ENCODE results near the gene CNNM3. TPM values are rescaled to one million over a fixed set of nuclear protein-coding genes. Genes with fewer than 3 reads are reported as not detected.

CNNM3 gene
- total and polyA plus RNA-seq, 2 experiments from 2014 or later: 18.9 to 37.6 TPM

DNA sequence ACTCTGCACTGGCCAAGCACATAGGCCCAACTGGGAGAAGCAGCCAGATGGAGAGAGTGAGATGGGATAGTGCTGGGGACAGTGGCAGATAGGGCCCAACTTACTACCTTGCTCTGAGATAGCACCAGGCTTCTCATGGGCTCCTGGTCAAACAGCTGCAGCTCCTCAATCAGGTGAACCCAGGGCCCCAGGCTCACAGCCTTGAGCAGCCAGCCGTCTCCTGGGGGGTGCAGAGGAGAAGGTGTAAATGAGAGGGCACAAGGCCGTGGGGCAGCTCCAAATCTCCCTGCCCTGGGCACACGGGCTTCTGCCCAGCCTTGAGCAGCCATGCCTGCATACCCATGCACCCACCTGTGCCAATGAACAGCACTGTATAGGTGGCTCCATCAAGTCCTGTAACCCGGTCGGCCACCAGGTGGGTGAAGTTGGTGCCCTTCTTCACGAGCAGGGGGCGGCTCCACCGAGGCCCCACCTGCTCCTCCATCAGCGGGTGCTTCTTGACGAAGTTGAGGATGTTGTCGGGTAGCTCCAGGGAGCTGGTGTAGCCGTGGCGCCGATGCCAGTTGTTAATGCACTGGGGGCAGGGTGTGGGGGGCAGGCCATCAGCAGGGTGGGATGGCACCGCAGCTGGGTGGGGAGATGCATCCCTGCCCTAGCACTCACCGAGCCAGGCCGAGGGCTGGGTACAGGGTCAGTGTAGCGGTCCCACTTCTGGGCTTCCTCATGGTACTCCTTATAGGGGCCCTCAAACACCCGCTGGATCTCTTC, 47.7 kb downstream of the CNNM3 start:
- Histone ChIP-seq H3K36me3 (peaks cover 50% of the 10 kb centered on the region), H3K27me3 (no peaks in the 10 kb centered on the region), H3K9me3 (ENCODE audit: low read depth) (no peaks in the 10 kb centered on the region), H3K4me1 (ENCODE audit: low read depth) (peaks cover 3% of the 10 kb centered on the region), H3K4me3 (no peak overlapping the region), H3K27ac (no peak overlapping the region)
- TF ChIP-seq, protein P1, sequence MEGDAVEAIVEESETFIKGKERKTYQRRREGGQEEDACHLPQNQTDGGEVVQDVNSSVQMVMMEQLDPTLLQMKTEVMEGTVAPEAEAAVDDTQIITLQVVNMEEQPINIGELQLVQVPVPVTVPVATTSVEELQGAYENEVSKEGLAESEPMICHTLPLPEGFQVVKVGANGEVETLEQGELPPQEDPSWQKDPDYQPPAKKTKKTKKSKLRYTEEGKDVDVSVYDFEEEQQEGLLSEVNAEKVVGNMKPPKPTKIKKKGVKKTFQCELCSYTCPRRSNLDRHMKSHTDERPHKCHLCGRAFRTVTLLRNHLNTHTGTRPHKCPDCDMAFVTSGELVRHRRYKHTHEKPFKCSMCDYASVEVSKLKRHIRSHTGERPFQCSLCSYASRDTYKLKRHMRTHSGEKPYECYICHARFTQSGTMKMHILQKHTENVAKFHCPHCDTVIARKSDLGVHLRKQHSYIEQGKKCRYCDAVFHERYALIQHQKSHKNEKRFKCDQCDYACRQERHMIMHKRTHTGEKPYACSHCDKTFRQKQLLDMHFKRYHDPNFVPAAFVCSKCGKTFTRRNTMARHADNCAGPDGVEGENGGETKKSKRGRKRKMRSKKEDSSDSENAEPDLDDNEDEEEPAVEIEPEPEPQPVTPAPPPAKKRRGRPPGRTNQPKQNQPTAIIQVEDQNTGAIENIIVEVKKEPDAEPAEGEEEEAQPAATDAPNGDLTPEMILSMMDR (IDR thresholded peaks at IDR 0.05; ENCODE audit: low read depth, low read length): no peak
- DNase-seq (ENCODE audit: low read depth in 1 of 2, low spot score in 1 of 2): no peak

DNA sequence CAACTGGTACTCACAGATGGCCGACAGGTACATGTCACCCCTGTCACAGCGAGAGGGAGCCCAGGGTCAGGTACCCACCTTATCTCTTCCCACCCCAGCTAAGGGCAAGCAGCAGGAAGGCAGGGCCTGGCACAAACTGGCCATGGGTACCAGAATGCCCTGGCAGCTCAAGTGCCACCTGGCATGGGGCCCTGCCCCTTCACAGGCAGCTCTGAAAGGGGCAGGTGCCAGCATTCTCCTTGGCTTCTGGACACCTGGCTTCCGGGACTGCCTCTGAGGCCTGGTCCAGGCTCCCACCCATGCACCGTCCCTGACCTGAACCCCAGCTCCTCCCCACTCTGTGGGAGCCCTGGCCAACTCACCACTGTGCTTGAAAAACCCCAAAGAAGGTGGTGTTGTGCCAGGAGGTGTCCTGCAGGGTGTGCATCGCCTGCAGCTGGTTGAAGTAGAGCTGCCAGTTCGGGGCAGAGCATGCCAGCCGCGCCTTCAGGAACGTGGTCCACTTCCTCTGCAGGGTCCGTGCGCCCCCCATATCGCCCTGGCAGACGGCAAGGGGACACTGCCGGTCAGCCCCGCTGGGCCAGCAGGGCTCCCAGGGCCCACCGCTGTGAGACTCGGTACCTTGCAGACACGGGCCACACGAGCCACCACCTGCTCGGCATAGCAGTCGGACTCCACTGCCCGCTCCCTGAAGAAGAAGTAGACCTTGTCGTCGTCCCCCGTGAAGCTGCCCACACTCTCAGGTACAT, 48.4 kb downstream of the CNNM3 start:
- Histone ChIP-seq H3K9me3 (ENCODE audit: low read depth) (no peaks in the 10 kb centered on the region), H3K36me3 (peaks cover 50% of the 10 kb centered on the region), H3K4me1 (ENCODE audit: low read depth) (no peaks in the 10 kb centered on the region), H3K27ac (no peak overlapping the region), H3K27me3 (no peaks in the 10 kb centered on the region), H3K4me3 (no peak overlapping the region)
- DNase-seq (ENCODE audit: low read depth in 1 of 2, low spot score in 1 of 2): no peak
- TF ChIP-seq, protein P1 (IDR thresholded peaks at IDR 0.05; ENCODE audit: low read depth, low read length): no peak

- Histone ChIP-seq H3K36me3 (peaks cover 43% of the 10 kb centered on the region), H3K4me3 (no peak overlapping the region), H3K27me3 (no peaks in the 10 kb centered on the region), H3K9me3 (ENCODE audit: low read depth) (no peaks in the 10 kb centered on the region), H3K27ac (no peak overlapping the region), H3K4me1 (ENCODE audit: low read depth) (peaks cover 1% of the 10 kb centered on the region)
- TF ChIP-seq, protein P1 (IDR thresholded peaks at IDR 0.05; ENCODE audit: low read depth, low read length): no peak
- no peak for DNase-seq (ENCODE audit: low read depth in 1 of 2, low spot score in 1 of 2)
Observed at GRCh38 chr2:96865654-96866053, 49.6 kb downstream of the CNNM3 start.

DNA sequence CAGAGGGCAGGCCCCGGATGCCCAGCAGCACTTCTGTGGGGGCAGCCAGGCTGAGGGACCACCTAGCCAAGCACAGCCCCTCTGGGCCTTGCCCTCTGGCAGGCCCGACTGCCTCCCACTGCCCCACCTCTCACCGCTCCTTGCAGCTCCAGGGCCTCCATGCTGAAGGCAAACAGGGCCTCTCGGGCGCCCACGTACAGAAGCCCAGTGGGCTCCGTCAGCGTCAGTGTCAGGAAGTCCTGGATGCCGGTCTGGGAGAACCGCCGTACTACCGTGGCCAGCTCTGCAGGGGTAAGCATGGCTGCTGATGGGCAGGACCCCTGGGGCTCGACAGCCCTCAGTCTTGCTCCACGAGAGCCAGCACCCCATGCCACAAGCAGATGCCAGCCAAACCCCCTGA, 50.1 kb downstream of the CNNM3 start:
- TF ChIP-seq, protein P1 (IDR thresholded peaks at IDR 0.05; ENCODE audit: low read depth, low read length): no peak
- Histone ChIP-seq H3K27me3 (no peaks in the 10 kb centered on the region), H3K4me3 (no peak overlapping the region), H3K4me1 (ENCODE audit: low read depth) (peaks cover 3% of the 10 kb centered on the region), H3K9me3 (ENCODE audit: low read depth) (no peaks in the 10 kb centered on the region), H3K27ac (no peak overlapping the region), H3K36me3 (peaks cover 38% of the 10 kb centered on the region)
- DNase-seq (ENCODE audit: low read depth in 1 of 2, low spot score in 1 of 2): no peak

GRCh38 chr2:96866586-96866985, 50.5 kb downstream of the CNNM3 start:
- TF ChIP-seq, protein P1 (IDR thresholded peaks at IDR 0.05; ENCODE audit: low read depth, low read length): no peak
- H3K27ac ChIP-seq: no peak overlapping the region
- no peaks in the 10 kb centered on the region for H3K27me3 ChIP-seq
- H3K9me3 ChIP-seq (ENCODE audit: low read depth): no peaks in the 10 kb centered on the region
- H3K4me1 ChIP-seq (ENCODE audit: low read depth): peaks cover 3% of the 10 kb centered on the region
- DNase-seq (ENCODE audit: low read depth in 1 of 2, low spot score in 1 of 2): no peak
- peaks cover 36% of the 10 kb centered on the region for H3K36me3 ChIP-seq
- H3K4me3 ChIP-seq: no peak overlapping the region
